Esophagus muscularis mucosa (tissue), 3 donors: ENCODE results near the gene MLXIPL.

ENCODE experiments used
- EP300 ChIP-seq: sonication (generic); formaldehyde crosslinking; IDR thresholded peaks from one replicate; pipeline ENCODE4 v1.6.1; 2017; ENCODE audit warnings: antibody characterized with exemption
- TF ChIP-seq, protein P1 (sequence below), 3 experiments: fragments of 200-600 bp in 2 of 3; fragments of 450-650 bp in 1 of 3; sonication (generic) in 2 of 3; IDR thresholded peaks; one replicate each; pipeline ENCODE4 v1.5.1; 2017 to 2019; ENCODE audit warnings: antibody characterized with exemption in 3 of 3, mild to moderate bottlenecking in 2 of 3, moderate library complexity in 1 of 3

DNA sequence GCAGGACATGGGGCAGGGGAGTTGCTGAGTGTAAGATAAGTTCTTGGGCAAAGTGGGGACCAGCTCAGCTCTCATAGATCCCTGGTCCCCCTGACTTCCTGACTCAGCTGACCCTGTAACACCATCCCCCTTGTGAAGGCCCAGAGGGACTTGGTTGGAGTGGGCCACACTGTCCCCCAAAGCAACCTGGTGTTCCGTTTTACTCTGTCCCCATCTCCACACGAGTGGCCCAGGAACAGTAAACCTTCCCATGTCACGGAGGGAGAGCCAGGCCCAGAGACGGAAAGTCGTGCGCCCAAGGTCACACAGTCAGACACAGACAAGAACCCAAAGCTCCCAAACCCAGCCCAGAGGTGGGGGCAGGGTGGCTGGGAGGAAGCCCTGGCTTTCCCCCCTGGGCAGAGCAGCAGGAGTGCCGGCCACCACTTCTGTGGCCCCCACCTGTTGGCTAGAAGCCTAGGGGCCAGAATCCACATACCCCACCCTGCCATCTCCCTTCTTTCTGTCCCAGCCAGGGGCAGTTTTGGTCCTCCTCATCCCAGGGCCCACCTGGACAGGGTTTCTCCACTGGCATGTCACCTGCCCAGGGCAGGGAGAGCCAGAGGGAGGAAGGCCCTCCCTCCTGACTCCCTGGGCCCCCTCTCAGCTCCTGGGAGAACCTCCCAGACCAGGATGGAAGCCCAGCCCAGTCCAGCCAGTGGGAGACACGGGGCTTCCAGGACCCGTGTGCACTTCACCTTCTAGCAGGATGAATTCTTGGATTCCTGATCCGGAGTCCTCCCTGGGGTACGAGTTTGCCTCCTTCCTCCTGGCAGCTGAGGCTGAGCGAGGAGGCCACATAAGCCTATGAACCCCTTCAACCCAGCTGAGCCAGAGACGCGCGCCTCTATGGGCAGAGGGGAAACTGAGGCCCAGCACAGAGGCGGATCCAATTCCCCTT, 22.7 kb upstream of the MLXIPL start:
- TF ChIP-seq, protein P1, sequence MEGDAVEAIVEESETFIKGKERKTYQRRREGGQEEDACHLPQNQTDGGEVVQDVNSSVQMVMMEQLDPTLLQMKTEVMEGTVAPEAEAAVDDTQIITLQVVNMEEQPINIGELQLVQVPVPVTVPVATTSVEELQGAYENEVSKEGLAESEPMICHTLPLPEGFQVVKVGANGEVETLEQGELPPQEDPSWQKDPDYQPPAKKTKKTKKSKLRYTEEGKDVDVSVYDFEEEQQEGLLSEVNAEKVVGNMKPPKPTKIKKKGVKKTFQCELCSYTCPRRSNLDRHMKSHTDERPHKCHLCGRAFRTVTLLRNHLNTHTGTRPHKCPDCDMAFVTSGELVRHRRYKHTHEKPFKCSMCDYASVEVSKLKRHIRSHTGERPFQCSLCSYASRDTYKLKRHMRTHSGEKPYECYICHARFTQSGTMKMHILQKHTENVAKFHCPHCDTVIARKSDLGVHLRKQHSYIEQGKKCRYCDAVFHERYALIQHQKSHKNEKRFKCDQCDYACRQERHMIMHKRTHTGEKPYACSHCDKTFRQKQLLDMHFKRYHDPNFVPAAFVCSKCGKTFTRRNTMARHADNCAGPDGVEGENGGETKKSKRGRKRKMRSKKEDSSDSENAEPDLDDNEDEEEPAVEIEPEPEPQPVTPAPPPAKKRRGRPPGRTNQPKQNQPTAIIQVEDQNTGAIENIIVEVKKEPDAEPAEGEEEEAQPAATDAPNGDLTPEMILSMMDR (IDR thresholded peaks at IDR 0.05): no peak
- TF ChIP-seq EP300: no peak
